ENCODE measurements around the gene ANXA4.
"Not testable (repeated sequence)": the region's sequence is repeated elsewhere in the genome, so short reads cannot be mapped to it uniquely, and the experiment has no call there.

ANXA4 gene

DNA sequence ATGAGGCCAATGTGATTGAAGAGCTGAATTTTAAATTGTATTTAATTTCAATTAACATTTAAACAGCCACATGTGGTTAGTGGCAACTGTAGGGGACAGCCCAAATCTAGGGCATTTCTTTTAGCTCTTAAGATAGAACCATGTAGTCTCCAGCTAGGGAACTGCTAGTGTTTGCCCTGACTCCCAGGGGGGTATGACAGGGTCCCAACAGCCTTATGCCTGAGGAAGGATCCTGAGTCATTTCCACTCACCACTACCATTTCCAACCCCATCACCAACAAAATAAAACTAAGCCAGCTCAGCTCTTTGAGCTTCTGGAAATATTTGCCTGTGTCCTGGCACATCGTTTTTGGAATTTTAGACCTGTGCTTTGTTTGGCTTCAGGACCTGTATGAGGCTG is 73.8 kb downstream of the ANXA4 start:
- no peak for DNase-seq

DNA sequence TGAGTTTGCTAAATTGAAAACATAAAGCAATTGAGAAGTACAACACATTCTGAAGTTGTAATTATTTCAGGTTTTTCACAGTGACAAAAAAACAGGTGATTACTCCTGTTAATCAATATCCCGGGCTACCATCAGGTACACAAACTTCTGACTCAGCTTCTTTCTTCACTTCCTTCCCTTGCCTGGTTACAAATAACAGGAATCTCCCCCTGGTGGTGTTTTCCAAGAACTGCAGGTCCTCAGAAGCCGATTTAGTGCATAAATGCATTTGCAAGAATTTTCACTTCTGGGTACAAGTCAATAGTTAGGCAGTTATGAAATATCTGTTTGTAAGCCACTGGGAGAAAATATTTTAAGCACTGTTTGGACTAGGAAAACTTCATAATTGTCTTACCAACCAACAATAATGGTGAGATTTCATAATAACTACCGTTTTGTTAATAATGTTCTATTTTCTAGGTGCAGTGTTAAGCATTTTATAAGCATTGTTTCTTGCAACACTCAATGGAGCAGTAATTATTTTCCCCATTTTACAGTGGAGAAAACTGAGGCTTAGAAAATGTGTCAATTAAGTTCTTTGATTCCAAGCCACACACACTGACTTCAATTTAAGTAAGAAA is 75.1 kb downstream of the ANXA4 start:
- peak; percentile 87 for DNase-seq

DNA sequence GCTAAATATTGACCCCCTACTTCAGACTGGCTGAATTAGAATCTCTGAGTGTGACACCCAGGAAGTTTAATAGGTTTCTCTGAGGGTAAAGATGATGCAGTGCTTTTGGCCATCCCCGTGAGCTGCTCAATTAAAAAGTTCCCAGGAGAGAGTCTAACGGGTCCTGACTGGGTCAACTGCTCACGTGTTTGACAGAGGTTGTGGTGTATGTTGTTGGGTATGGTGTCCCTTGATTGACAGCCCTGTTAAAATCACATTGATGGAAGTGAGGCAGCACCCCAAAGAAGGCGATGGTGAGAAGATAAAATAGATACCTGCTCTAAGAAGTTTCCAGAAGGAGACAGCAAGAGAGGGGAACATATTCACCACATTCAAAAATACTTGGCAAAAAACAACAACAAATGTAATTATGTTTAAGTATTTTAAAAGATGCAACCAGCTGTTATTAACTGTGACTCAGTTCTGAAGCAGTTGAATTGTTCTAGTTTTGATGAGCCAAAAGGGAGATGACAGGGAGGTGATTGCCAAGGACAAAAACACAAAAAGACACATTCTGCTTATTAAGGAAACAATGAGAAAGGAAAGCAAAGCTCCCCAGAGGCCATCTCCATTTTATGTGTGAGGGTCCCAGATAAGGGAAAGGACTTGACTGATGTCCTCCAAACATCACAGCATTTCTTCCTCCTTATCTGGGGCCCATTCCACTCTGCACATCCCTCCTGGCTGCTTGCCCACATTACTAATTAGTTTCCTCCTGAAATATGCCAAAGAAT is 76.0 kb downstream of the ANXA4 start:
- no peak for DNase-seq

DNA sequence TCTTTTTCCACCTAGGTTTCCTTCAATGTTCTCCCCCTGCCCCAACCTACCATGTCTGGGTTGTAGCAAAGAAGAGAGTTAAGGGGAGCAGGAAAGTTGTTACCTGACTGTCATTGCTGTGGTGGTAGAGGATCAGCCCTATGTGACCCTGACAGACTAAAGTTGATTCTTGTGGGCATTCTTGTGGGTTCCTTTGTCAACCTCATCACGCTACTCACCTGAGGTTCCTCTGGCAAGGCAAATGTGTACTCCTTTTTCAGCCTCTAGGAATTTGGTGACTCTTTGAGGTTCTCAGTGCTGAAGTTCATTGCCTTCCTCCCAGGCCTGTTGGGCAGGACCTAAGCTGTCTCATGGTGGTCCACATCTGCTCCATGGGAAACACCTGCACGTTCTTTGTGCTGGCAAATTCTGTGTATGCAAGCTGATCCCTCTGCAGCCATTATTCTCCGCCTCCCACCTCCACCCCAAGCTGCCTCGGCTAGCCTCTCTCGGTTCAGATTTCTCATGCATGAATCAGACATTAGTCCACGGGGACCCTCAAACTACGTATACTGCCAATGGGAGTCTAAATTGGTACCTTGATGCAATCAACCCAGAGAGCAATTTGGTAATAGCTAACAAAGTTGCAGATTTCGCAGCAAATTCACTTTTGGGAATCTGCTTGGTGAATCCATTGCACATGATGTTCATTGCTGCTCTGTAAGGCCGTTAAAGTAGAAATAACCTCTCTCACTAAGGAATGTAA is 86.0 kb downstream of the ANXA4 start:
- no peak for DNase-seq

DNA sequence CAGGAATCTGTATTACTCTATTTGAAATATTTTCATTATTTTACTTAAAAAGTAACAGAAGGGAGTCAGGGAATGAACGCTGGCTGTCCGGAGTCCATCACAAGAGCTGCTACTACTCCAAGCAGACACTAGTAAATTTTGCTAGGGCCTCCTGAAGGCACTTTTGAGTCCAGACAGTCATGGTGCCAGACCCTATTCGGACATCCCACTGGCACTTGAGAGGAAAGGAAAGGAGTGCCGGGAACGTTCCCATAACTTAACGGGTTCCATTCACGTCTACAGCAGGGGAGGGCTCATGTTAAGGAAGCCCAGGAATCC is 87.0 kb downstream of the ANXA4 start:
- no peak for DNase-seq

DNA sequence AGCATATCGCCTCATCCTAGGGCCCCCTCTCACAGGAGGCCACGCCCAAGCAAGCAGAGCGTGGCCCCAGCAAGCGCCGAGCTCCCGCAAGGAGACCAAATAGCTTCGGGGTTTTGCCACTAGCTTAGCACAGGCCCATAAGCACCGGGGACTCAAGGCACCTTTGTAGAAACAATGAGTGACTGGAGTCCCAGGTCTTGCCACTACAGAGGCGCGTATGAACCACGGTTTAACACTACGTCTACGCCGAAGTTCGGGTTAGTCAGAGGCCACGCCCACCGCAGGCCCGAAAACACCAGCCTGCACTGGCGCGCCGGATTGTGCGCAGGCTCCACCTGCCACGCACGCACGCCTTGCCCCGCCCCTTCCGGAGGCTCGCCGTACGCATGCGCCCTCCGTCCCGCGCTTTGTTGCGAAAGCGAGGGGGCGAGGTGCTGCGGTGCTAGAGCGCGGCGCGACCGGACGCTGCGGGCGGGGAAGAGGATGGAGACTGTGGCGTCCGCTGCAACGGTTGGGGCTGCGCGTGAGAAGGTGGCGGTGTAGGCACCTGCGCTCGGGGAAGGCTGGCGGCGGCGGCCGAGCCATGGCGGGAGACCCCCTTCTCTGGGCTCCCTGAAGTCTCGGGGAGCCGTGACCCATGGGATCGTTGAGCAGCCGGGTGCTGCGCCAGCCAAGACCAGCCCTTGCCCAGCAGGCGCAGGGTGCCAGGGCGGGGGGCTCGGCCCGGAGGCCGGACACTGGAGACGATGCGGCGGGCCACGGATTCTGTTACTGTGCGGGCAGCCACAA is 87.5 kb downstream of the ANXA4 start, which contains the start of gene GMCL1:
TSS of gene GMCL1 (plus strand) at position 405 of the 789 bp plus-strand sequence. CDS start at position 638, 233 bp downstream.
- peak; percentile 97 for DNase-seq

DNA sequence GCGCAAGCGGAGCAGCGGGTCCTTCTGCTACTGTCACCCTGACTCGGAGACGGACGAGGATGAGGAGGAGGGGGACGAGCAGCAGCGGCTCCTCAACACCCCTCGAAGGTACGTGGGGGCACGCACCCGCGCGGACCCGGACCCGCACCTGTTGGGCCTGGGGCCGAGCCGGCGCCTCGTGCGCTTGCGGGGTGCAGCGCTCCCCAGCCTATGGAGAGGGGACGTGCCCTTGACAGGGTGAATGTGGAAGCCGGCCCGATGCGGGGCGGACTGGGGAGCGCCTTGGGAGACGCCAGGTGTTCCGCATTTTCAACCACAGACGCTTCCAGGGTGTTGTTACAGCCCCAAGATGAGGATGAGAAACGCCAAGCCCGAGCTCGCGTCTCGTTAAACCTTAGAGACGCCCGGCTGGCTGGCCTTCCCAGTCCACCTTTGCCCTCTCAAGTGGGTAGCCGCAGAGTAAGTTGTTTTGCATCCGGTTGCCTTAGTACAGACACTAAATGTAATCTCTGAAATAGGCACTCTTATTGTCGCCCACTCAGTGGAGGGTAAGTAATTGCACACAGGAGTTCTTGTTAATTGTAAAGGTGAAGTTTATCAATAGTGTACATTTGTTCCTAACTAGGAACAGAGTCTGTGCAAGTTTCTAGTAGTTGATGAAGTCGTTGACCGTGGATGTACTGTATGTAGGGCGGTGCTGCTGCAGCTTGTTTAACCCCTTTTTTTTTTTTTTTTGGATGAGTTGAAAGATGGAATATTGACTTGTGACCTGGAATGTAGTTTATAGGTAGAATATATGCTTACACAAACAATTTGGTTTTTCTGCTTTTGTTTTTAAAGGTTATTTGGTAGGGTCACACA is 88.3 kb downstream of the ANXA4 start:
- peak; percentile 30 for DNase-seq

DNA sequence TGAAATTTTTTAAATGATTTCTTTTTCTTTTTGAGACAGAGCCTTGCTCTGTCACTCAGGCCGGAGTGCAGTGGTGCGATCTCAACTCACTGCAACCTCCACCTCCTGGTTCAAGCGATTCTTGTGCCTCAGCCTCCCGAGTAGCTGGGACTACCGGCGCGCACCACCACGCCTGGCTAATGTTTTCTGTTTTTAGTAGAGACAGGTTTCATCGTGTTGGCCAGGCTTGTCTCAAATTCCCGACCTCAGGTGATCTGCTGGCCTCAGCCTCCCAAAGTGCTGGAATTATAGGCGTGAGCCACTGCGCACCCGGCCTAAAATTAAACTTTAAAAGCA is 88.9 kb downstream of the ANXA4 start:
- DNase-seq: not testable (repeated sequence)

DNA sequence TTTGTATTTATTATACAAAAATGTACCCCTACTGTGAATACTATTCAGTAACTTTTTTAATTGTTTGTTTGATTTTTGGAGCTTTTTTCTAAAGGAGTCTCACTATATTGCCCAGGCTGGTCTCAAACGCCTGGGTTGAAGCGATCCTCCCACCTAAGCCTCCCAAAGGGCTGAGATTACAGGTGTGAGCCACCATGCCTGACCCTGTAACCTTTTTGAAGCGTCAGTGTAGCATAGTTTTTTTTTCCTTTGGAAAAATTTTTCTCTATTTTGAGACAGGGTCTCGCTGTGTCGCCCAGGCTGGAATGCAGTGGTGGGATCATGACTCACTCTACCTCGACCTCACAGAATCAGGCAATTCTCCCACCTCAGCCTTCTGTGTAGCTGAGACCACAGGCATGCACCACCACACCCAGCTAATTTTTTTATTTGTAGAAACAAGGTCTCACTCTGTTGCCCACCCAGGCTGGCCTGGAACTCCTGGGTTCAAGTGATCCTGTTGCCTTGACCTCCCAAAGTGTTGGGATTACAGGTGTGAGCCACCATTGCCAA is 89.5 kb downstream of the ANXA4 start:
- no peak for DNase-seq

DNA sequence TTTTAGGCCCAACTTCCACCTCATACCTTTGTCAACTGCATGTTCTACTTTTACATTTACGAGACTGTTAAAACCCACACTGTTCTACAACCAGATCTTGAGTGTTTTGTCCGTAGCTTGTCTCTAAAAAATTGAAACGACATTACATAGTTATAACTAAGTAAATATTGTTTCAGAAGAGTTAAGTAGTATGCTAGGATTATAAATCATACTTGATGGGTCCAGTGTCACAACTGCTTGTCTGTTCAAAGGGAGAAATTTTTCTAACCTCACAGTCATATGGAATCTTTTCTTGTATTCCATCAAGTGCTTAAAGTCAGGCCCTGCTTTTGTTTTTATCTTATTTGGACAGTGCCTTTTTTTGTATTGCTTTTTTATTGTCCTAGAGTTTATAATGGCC is 91.8 kb downstream of the ANXA4 start:
- DNase-seq: no peak

DNA sequence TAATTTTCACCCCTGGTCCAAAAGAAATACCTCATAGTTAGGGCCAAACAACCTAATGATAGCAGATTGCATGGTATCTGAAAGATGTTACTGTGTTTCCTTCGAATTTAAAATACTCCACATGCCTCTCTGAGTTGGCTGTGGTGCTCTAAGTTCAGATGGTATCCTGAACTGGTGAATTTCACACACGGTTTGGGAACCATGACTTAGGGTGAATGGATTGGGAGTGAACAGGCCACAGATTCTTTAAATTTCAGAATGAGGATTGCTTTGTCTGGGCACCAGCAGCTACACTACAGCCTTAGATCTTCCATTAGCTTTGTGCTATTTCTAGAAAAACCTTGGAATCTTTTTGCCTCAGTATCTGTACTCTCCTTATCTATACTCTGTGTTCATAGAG is 93.7 kb downstream of the ANXA4 start:
- DNase-seq: no peak

DNA sequence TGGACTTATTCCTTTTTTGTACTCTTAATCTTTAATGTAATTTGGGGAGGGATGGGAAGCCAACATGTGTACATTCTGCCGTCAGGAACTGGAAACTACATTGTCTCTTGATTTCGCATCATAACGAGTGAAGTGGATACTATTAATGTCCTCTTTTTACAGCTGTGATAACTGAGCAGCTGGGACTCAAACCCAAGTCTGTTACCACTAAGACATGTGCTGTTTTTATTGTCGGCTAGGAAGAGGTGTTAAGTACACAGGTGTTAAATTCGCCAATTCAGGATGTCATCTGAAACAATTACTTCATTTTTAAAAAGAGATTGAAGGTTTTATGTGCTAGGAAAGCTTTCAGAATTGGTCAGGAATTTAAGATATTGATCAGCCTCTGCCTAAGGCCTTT is 94.4 kb downstream of the ANXA4 start:
- no peak for DNase-seq

DNA sequence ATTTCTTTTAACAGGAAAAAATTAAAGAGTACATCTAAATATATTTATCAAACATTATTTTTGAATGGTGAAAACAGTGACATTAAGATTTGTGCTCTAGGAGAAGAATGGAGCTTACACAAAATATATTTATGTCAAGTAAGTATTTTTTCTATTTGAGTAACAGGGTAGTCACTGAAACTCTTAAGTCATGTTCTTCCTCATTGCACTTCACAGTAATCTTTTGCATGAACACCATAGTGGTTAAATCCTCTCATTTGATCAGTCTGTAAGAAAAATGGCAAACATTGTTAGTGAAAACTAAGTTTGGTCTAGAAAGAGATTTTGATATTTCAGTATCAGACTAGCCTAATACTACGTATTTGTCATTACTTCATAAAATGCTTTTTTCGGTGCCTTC is 95.6 kb downstream of the ANXA4 start:
- no peak for DNase-seq

DNA sequence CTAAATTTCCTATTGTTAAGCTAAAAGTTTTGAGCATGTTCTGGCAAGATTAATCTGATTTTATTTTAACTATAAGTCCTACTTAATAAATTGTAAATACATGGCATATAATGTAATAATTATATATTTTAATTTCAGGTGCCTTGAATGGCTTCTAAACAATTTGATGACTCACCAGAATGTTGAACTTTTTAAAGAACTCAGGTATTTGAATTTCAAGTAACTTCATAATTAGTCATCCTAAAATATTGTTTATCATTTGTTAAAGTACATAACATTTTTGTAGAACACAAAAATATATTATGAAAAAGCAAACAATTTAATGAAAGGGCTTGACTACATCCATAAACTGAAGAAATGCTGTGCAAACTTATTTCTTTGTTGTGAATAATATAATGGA is 102.1 kb downstream of the ANXA4 start:
- DNase-seq: no peak

DNA sequence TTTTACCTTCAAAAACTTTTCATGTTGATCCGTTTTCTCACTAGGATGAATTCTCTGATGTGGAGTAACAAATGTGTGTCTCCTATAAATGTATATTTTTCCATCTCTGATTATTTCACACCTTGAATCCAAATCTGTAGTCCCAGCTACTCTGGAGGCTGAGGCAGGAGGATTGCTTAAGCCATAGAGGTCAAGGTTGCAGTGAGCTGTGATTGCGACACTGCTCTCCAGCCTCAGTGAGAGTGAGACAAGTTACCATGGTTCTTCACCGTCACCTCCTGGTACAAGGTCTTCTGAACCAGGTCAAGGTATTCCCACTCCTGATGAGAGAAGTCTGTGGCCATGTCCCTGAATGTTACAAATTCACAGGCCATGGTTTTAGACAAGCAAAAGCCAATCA is 102.6 kb downstream of the ANXA4 start:
- no peak for DNase-seq

DNA sequence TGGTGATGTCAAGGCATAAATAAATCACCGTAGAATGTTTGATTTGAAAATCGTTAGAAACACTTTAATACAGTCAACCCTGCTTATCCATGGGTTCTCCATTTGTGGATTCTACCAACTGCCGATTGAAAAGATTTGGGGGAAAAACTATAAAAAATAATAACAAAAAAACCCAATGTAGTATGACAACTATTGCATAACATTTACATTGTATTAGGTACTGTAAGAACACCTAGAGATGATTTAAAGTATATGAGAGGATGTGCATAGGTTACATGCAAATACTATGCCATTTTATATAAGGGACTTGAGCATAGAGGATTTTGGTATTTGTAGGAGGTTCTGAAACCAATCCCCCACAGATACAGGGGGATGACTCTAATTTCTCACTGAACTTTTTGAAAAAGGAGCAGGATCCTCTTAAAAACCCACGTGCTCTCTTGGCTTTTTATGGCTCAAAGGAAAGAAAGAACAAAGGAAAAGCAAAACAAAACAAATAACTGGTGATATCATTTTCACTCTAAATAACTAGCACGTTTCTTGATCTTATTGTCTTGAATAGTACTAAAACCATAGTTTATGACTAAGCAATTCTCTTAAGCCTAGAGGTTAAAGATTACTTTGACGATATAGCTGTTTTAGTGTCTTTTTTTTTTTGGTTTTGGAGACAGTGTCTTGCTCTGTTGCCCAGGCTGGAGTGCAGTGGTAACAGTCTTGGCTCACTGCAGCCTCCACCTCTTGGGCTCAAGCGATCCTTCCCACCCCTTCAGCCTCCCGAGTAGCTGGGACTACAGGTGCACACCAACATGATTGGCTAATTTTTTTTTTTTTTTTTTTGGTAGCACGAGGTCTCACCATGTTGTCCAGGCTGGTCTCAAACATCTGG is 104.5 kb downstream of the ANXA4 start:
- no peak for DNase-seq

DNA sequence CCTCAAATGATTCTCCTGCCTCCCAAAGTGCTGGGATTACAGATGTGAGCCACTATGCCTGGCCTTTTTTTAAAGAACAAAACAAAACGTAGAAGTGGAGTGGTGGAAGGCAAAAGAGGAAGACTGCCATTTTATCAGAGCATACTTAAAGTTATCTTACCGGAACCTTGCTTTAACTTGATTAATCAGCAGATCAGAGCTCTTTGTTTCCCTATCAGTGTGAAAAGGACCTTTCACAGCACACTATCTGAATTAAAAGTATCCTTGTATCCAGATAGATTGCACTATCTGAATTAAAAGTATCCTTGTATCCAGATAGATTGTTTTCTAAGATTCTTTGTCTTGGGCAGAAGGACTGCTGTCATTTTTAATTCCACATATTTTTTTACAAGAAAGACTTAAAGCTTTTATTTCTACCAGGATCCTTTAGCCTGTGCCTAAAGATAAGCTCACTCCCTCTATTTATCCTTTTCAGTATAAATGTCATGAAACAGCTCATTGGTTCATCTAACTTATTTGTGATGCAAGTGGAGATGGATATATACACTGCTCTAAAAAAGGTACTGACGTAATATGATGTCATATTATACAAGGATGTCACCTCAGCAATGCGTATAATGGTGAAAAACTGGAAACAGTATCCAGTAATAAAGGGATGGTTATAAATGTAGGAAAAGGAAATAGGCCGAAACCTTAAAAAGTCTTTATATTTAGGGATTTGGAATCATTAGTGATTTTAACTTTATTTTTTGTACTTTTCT is 105.3 kb downstream of the ANXA4 start:
- no peak for DNase-seq

DNA sequence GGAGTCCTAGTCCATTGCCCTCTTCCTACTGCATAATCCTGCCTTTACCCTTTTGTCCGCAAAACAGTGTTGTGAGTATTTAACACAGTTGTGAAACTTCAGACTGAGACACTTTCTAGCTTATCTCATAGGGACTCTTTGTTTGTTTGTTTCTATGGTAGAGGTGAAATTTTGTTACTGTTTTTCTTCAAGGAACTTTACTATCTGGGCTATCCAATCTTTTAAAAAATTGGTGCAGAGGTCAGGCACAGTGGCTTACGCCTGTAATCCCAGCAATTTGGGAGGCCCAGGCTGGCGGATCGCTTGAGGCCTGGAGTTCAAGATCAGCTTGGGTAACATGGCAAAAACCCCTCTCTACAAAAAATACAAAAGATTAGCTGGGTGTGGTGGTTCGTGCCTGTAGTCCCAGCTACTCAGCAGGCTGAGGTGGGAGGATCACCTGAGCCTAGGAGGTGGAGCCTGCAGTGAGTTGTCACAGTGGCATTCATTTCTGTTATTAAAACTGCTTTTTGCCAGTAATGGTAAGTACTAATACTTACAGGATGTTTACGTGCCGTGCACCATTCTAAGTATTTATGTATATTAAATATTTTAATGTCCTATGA is 106.4 kb downstream of the ANXA4 start:
- no peak for DNase-seq

DNA sequence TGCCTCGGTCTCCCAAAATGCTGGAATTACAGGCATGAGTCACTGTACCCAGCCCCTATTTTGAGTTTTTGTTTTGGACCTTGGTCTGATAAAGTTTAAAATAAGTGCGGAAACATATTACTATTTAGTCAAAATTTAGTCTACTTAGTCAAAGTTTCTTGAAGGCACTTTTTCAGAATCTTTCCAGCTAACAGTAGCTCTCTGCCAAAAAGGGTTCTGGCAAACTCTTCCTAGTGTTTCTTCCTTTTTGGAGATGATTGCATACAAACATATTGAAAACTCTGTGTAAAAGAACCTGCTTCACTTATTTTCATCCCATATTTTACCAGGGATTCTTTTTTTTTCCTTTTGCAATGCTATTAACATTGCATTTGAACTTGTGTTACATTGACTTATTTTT is 116.3 kb downstream of the ANXA4 start:
- DNase-seq: no peak

DNA sequence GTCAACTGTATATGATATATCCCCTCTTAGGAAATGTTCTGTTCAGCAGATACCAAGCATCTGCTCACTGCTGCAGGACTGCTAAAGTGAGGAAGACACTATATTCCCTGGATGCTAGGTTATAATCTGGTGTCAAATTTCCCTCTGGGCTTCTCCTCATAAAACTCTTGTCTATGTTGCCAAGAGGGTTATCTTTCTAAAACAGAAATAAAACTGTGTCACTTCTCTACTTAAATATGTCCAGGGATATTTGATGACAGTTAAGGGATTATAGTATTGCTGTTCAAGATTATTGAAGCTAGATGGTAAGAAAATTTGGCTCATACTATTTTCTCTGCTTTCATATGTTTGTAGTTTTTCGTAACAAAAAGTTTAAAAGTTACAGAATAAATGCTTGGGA is 121.4 kb downstream of the ANXA4 start:
- DNase-seq: no peak

Data from CD4-positive, alpha-beta T cell treated with Interleukin-4 for 4 hours (primary cell).